HCT116 (cell line): ENCODE data around the gene SPATA2L. TPM values are rescaled to one million over a fixed set of nuclear protein-coding genes. Genes with fewer than 3 reads are reported as not detected.

Source experiments
- ATAC-seq: fragments of 200-7000 bp; cut with Tn5 transposase; 2 replicates; pipeline ENCODE4 v1.9.1; 2020; ENCODE audit warnings: mild to moderate bottlenecking, moderate library complexity
- BruUV-seq: library from RNA; stranded (reverse); fragments of 400-500 nt; replicated peaks from 2 replicates; lab custom pipeline; 2021; lab: Mats Ljungman, UMichigan
- CTCF ChIA-PET: fragments of 300-600 bp; sonication (Branson Sonifier 250); formaldehyde crosslinking; loops from one replicate; lab custom pipeline; 2021; ENCODE audit warnings: antibody characterized with exemption; lab: Charles Lee
- POLR2A ChIA-PET: fragments of 300-600, 350-600 bp; sonication (Branson Sonifier 250); formaldehyde crosslinking; loops from one replicate; lab custom pipeline; 2021; ENCODE audit warnings: antibody characterized with exemption; lab: Charles Lee
- RAD21 ChIA-PET, 2 experiments: fragments of 300-600 bp; sonication (Branson Sonifier 250); formaldehyde crosslinking; loops; one replicate each; lab custom pipeline; 2023; ENCODE audit warnings: low total read pairs in 2 of 2; ENCODE audit not compliant: uncharacterized antibody in 2 of 2, unreplicated experiment in 2 of 2, low non-redundant PET in 1 of 2; lab: Charles Lee
- DNase-seq: peaks from one replicate; pipeline ENCODE4 v3.0.0-alpha.2; 2010; ENCODE audit warnings: low read depth, low spot score
- H2AFZ ChIP-seq: fragments of 200-600 bp; shearing (Covaris generic), sonication (generic); 2 replicates; pipeline ENCODE4 v1.6.1; 2017; ENCODE audit warnings: low read depth, mixed run types, mixed read lengths, antibody characterized with exemption, low read length; ENCODE audit not compliant: poor library complexity, severe bottlenecking
- H3K27ac ChIP-seq: 2 replicates; pipeline ENCODE4 v1.5.1; 2012; ENCODE audit warnings: low read depth, low read length
- H3K27me3 ChIP-seq: fragments of 200-600 bp; sonication (generic); 2 replicates; pipeline ENCODE4 v1.6.1; 2016; ENCODE audit warnings: mixed run types, low read length, mixed read lengths; ENCODE audit not compliant: insufficient read depth
- H3K36me3 ChIP-seq, 2 experiments: fragments of 200-500 bp in 1 of 2; fragments of 200-600 bp in 1 of 2; sonication (Bioruptor generic) in 1 of 2; sonication (generic) in 1 of 2; 2 replicates each; pipeline versions ENCODE4 v1.5.1 to v1.6.1; 2014 to 2016; ENCODE audit warnings: low read length in 2 of 2, inconsistent platforms in 1 of 2, mixed read lengths in 1 of 2, mixed run types in 1 of 2; ENCODE audit not compliant: insufficient read depth in 2 of 2, control insufficient read depth in 1 of 2
- H3K4me1 ChIP-seq, 2 experiments: fragments of 200-600 bp in 1 of 2; sonication (generic) in 1 of 2; 2 replicates each; pipeline versions ENCODE4 v1.5.1 to v1.6.1; 2012 to 2017; ENCODE audit warnings: low read length in 2 of 2, inconsistent platforms in 1 of 2, mild to moderate bottlenecking in 1 of 2, mixed read lengths in 1 of 2, mixed run types in 1 of 2, moderate library complexity in 1 of 2; ENCODE audit not compliant: insufficient read depth in 2 of 2, control insufficient read depth in 1 of 2
- H3K4me2 ChIP-seq: fragments of 200-600 bp; sonication (generic); 2 replicates; pipeline ENCODE4 v1.6.1; 2017; ENCODE audit warnings: mixed run types, low read length, mixed read lengths
- H3K4me3 ChIP-seq, 2 experiments: fragments of 200-600 bp in 1 of 2; sonication (generic) in 1 of 2; replicated peaks in 1 of 2; 2 replicates each; pipeline ENCODE4 v1.5.1; 2011 to 2016; ENCODE audit warnings: low read length in 2 of 2, control low read depth in 1 of 2, low read depth in 1 of 2, mild to moderate bottlenecking in 1 of 2, mixed read lengths in 1 of 2, mixed run types in 1 of 2
- H3K79me2 ChIP-seq: fragments of 200-600 bp; sonication (generic); 2 replicates; pipeline ENCODE4 v1.6.1; 2017; ENCODE audit warnings: mild to moderate bottlenecking, mixed run types, low read length, moderate library complexity, mixed read lengths; ENCODE audit not compliant: insufficient read depth
- H3K9ac ChIP-seq: fragments of 200-600 bp; sonication (generic); 2 replicates; pipeline ENCODE4 v1.6.1; 2016; ENCODE audit warnings: low read length, mixed read lengths
- H3K9me2 ChIP-seq: fragments of 200-600 bp; sonication (generic), shearing (Covaris generic); 2 replicates; pipeline ENCODE4 v1.6.1; 2017; ENCODE audit warnings: mixed run types, mild to moderate bottlenecking, moderate library complexity; ENCODE audit not compliant: insufficient read depth
- H3K9me3 ChIP-seq, 2 experiments: fragments of 200-500 bp in 1 of 2; fragments of 200-600 bp in 1 of 2; sonication (Bioruptor generic) in 1 of 2; sonication (generic) in 1 of 2; 2 replicates each; pipeline ENCODE4 v1.6.1; 2014 to 2017; ENCODE audit warnings: low read length in 2 of 2, mixed read lengths in 2 of 2, inconsistent platforms in 1 of 2, low read depth in 1 of 2, mild to moderate bottlenecking in 1 of 2, mixed run types in 1 of 2, moderate library complexity in 1 of 2; ENCODE audit not compliant: control insufficient read depth in 1 of 2, insufficient read depth in 1 of 2
- H4K20me1 ChIP-seq: fragments of 200-600 bp; sonication (generic), shearing (Covaris generic); 2 replicates; pipeline ENCODE4 v1.6.1; 2017; ENCODE audit warnings: mixed run types, mild to moderate bottlenecking, moderate library complexity; ENCODE audit not compliant: insufficient read depth
- CBX3 ChIP-seq: IDR thresholded peaks from 2 replicates; pipeline ENCODE4 v1.6.1; 2012; ENCODE audit warnings: low read depth
- EGR1 ChIP-seq: IDR thresholded peaks from 2 replicates; pipeline ENCODE4 v1.6.1; 2012; ENCODE audit warnings: low read depth
- ELF1 ChIP-seq: IDR thresholded peaks from 2 replicates; pipeline ENCODE4 v1.6.1; 2012; ENCODE audit warnings: low read depth, borderline replicate concordance
- EZH2 ChIP-seq: fragments of 200-600 bp; sonication (generic); IDR thresholded peaks from 2 replicates; pipeline ENCODE4 v1.6.1; 2017; ENCODE audit warnings: antibody characterized with exemption, mixed run types
- FOSL1 ChIP-seq: IDR thresholded peaks from 2 replicates; pipeline ENCODE4 v1.6.1; 2012; ENCODE audit warnings: low read depth
- JUND ChIP-seq: IDR thresholded peaks from 2 replicates; pipeline ENCODE4 v1.6.1; 2012
- POLR2A ChIP-seq: IDR thresholded peaks from 2 replicates; pipeline ENCODE4 v1.7.0; 2011; ENCODE audit warnings: borderline replicate concordance; ENCODE audit not compliant: insufficient read depth, insufficient read length; ENCODE audit errors: extremely low read depth
- REST ChIP-seq: IDR thresholded peaks from 2 replicates; pipeline ENCODE4 v1.6.1; 2012; ENCODE audit warnings: low read depth
- YY1 ChIP-seq: IDR thresholded peaks from 2 replicates; pipeline ENCODE4 v1.6.1; 2011; ENCODE audit warnings: low read length, low read depth, moderate library complexity, mild to moderate bottlenecking; ENCODE audit not compliant: insufficient replicate concordance; ENCODE audit errors: extremely low read depth
- ZFX ChIP-seq: fragments of 450-650 bp; IDR thresholded peaks from 2 replicates; pipeline ENCODE4 v1.6.1; 2017
- ZNF274 ChIP-seq: fragments of 200-500 bp; sonication (Bioruptor generic); IDR thresholded peaks from 2 replicates; pipeline ENCODE4 v1.6.1; 2014; ENCODE audit warnings: mild to moderate bottlenecking, low read depth, low read length, inconsistent platforms
- intact Hi-C: fragments of 100-400 bp; cut with micrococcal nuclease; formaldehyde crosslinking; loops from 2 replicates; pipeline ENCODE4 v1.10.0; 2022
- total RNA-seq: library from RNA; stranded (reverse); gene quantifications from one replicate; pipeline ENCODE4 v1.2.1, GENCODE V29; 2021; ENCODE audit not compliant: unreplicated experiment

The SPATA2L gene
- total RNA-seq, 1 experiment from 2014 or later = 50.5 TPM

- no peak for TF ChIP-seq JUND
- no peak for TF ChIP-seq ZFX
- TF ChIP-seq CBX3 = no peak
- TF ChIP-seq YY1 = no peak
- TF ChIP-seq, all 23 proteins: peak for 0
Observed at GRCh38 chr16:89693289-89693731, 8.2 kb downstream of the SPATA2L start (continued).

- BruUV-seq = no TSS peak
- Histone ChIP-seq H2AFZ (no peak overlapping the region), H3K27me3 (no peaks in the 10 kb centered on the region), H3K9ac (no peak overlapping the region), H4K20me1 (no peaks in the 10 kb centered on the region), H3K36me3 (peaks cover 27 to 57% of the 10 kb centered on the region in 2 experiments; a peak in 3 of 4 replicates), H3K4me1 (peaks cover 7 to 9% of the 10 kb centered on the region in 2 experiments), H3K4me2 (no peak overlapping the region), H3K9me2 (no peaks in the 10 kb centered on the region), H3K4me3 (no peak overlapping the region), H3K27ac (peak overlapping the region; percentile 7; the same call in 1 of the 2 replicates), H3K9me3 (no peaks in the 10 kb centered on the region), H3K79me2 (peaks cover 27% of the 10 kb centered on the region)
- ATAC-seq (no peak), DNase-seq (no peak)
- ChIA-PET POLR2A (no interaction called here), RAD21 (no interaction called here), CTCF (no interaction called here)
- TF ChIP-seq ELF1 = no peak
- no peak for TF ChIP-seq EGR1
- no peak for TF ChIP-seq EZH2
- TF ChIP-seq FOSL1 = no peak
- TF ChIP-seq ZFX = no peak
- no peak for TF ChIP-seq ZNF274
- TF ChIP-seq REST = no peak
- TF ChIP-seq POLR2A = no peak
- intact Hi-C loops = no loop called here
Observed at GRCh38 chr16:89691986-89692569, 9.4 kb downstream of the SPATA2L start.
